Measurements from ENCODE around the gene B9D2. TPM values are rescaled to one million over a fixed set of nuclear protein-coding genes. Genes with fewer than 3 reads are reported as not detected.
A peak's percentile ranks its signal among the peaks of the same experiment; 100 is the strongest.

B9D2 gene
- total RNA-seq, 1 donor from 2014 or later: 10.7 TPM

GRCh38 chr19:41354343-41354953, 9.5 kb downstream of the B9D2 start:
- Mint-ChIP-seq H3K4me3 (ENCODE audit: low read depth) (peak overlapping the region; percentile 75), H3K36me3 (ENCODE audit: insufficient read depth) (no peaks in the 10 kb centered on the region), H3K9me3 (ENCODE audit: low read depth) (no peaks in the 10 kb centered on the region), H3K27me3 (peaks cover 46% of the 10 kb centered on the region), H3K27ac (peak overlapping the region; percentile 34), H3K4me1 (ENCODE audit: low read depth) (peaks cover 14% of the 10 kb centered on the region)
- no peak for DNase-seq (ENCODE audit: low spot score, unreplicated experiment)
- TF ChIP-seq, protein P1, sequence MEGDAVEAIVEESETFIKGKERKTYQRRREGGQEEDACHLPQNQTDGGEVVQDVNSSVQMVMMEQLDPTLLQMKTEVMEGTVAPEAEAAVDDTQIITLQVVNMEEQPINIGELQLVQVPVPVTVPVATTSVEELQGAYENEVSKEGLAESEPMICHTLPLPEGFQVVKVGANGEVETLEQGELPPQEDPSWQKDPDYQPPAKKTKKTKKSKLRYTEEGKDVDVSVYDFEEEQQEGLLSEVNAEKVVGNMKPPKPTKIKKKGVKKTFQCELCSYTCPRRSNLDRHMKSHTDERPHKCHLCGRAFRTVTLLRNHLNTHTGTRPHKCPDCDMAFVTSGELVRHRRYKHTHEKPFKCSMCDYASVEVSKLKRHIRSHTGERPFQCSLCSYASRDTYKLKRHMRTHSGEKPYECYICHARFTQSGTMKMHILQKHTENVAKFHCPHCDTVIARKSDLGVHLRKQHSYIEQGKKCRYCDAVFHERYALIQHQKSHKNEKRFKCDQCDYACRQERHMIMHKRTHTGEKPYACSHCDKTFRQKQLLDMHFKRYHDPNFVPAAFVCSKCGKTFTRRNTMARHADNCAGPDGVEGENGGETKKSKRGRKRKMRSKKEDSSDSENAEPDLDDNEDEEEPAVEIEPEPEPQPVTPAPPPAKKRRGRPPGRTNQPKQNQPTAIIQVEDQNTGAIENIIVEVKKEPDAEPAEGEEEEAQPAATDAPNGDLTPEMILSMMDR (IDR thresholded peaks at IDR 0.05; ENCODE audit: unreplicated experiment): no peak

GRCh38 chr19:41353466-41354342, 10.2 kb downstream of the B9D2 start, which contains the start of gene TGFB1:
TSS of gene TGFB1 (minus strand) at chr19:41353922. CDS start at chr19:41353044, 878 bp downstream.
- Mint-ChIP-seq H3K4me3 (ENCODE audit: low read depth) (peak within 1 kb of the TSS; percentile 80), H3K4me1 (ENCODE audit: low read depth) (peaks cover 14% of the 10 kb centered on the region), H3K36me3 (ENCODE audit: insufficient read depth) (no peaks in the 10 kb centered on the region), H3K9me3 (ENCODE audit: low read depth) (no peaks in the 10 kb centered on the region), H3K27me3 (peaks cover 52% of the 10 kb centered on the region), H3K27ac (peak within 1 kb of the TSS; percentile 34)
- TF ChIP-seq, protein P1 (IDR thresholded peaks at IDR 0.05; ENCODE audit: unreplicated experiment): peak; percentile 93
- DNase-seq (ENCODE audit: low spot score, unreplicated experiment): peak; percentile 66

- no peaks in the 10 kb centered on the region for H3K36me3 Mint-ChIP-seq (ENCODE audit: insufficient read depth)
- peak overlapping the region; percentile 76 for H3K27ac Mint-ChIP-seq
- no peaks in the 10 kb centered on the region for H3K9me3 Mint-ChIP-seq (ENCODE audit: low read depth)
- H3K4me3 Mint-ChIP-seq (ENCODE audit: low read depth): peak overlapping the region; percentile 80
- peaks cover 52% of the 10 kb centered on the region for H3K27me3 Mint-ChIP-seq
- peak; percentile 41 for DNase-seq (ENCODE audit: low spot score, unreplicated experiment)
- H3K4me1 Mint-ChIP-seq (ENCODE audit: low read depth): peaks cover 14% of the 10 kb centered on the region
- TF ChIP-seq, protein P1 (IDR thresholded peaks at IDR 0.05; ENCODE audit: unreplicated experiment): peak; percentile 52
Measured at GRCh38 chr19:41352609-41353465, 11.1 kb downstream of the B9D2 start.

DNA sequence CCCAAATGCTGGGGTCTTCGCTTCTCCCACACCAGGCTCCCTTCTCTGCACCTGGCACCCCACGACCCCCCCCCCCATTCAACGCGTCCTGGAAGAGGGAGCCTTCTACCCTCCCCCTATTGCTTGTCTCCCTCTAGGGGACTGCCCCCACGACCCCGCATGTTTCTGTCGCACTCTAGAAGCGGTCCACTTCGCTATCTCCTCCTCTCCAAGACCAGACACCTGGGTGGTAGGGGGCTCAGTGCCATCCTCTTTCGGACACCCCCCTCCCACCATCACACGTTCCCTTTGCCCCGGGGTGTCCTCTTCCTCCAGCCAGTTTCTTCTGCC, 11.7 kb downstream of the B9D2 start:
- Mint-ChIP-seq H3K4me1 (ENCODE audit: low read depth) (peaks cover 14% of the 10 kb centered on the region), H3K27ac (peak overlapping the region; percentile 76), H3K27me3 (peaks cover 52% of the 10 kb centered on the region), H3K36me3 (ENCODE audit: insufficient read depth) (no peaks in the 10 kb centered on the region), H3K4me3 (ENCODE audit: low read depth) (peak overlapping the region; percentile 80), H3K9me3 (ENCODE audit: low read depth) (no peaks in the 10 kb centered on the region)
- no peak for DNase-seq (ENCODE audit: low spot score, unreplicated experiment)
- TF ChIP-seq, protein P1 (IDR thresholded peaks at IDR 0.05; ENCODE audit: unreplicated experiment): no peak

Data from progenitor cell of endocrine pancreas (in vitro differentiated cells).